Measurements from ENCODE around the gene PLXNB1.

Gene PLXNB1

GRCh38 chr3:48370333-48370713 lies 59.6 kb downstream of the PLXNB1 start:
- no peak for DNase-seq (ENCODE audit: low read depth)

- no peak for DNase-seq (ENCODE audit: low read depth)
Measured at GRCh38 chr3:48369693-48370332, 60.1 kb downstream of the PLXNB1 start.

- no peak for DNase-seq (ENCODE audit: low read depth)
Measured at GRCh38 chr3:48367201-48367600, 62.7 kb downstream of the PLXNB1 start.

GRCh38 chr3:48364840-48365239 lies 65.0 kb downstream of the PLXNB1 start:
- no peak for DNase-seq (ENCODE audit: low read depth)

- no peak for DNase-seq (ENCODE audit: low read depth)
Measured at GRCh38 chr3:48361928-48362327, 68.0 kb downstream of the PLXNB1 start.

GRCh38 chr3:48356419-48356818 lies 73.5 kb downstream of the PLXNB1 start:
- no peak for DNase-seq (ENCODE audit: low read depth)

GRCh38 chr3:48353987-48354386 lies 75.9 kb downstream of the PLXNB1 start:
- no peak for DNase-seq (ENCODE audit: low read depth)

All from EH (cell line).